ENCODE results near the gene TMEM120A.

Gene TMEM120A

DNA sequence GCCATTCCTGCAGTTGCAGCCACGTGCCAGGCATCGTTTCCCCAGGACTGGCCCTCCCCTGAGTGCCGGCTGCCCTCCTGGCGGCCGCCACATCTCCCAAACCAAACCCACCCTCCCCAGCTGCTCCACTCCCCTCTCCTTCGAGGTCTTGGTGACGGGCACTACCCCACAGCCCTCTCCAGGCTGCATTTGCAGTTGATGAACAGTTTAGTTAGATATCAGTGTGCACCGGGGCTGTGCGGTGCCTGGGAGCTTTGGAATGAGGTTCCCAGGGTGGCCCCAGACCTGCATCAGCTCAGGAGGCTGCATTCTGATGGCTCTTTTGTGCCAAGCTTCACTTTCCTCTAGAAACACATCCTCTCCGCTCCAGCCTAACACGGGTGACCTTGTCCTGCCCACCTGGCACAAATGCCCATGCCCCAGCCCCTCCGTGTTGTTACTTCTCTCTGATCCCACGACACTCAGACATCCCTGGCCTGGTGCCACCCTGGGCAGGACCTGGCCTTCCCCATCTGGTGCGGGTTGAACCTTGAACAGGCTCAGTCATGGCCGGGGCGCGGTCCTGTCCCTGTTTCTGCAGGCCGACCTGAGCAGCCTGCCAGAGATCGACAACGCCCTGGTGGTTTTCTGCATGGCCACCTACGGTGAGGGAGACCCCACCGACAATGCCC is 14.5 kb downstream of the TMEM120A start:
- DNase-seq = no peak

DNA sequence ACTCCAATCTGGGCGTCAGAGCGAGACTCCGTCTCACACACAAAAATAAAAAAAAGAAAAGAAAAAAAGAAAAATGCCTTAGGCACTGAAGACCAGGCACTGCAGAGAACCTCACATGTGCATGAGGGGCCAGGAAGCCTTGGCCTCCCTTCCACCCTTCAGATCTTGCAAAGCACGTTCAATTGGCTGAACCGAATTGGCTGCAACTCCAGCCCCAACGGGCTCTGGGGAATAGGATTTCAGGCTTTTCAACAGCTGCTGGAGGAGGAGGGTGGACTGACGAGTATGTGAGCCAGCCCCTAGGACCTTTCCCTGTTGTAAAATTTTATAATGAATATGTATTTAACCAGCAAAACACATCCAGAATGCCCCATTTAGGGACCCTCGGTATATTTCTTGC is 16.7 kb downstream of the TMEM120A start:
- DNase-seq = no peak

DNA sequence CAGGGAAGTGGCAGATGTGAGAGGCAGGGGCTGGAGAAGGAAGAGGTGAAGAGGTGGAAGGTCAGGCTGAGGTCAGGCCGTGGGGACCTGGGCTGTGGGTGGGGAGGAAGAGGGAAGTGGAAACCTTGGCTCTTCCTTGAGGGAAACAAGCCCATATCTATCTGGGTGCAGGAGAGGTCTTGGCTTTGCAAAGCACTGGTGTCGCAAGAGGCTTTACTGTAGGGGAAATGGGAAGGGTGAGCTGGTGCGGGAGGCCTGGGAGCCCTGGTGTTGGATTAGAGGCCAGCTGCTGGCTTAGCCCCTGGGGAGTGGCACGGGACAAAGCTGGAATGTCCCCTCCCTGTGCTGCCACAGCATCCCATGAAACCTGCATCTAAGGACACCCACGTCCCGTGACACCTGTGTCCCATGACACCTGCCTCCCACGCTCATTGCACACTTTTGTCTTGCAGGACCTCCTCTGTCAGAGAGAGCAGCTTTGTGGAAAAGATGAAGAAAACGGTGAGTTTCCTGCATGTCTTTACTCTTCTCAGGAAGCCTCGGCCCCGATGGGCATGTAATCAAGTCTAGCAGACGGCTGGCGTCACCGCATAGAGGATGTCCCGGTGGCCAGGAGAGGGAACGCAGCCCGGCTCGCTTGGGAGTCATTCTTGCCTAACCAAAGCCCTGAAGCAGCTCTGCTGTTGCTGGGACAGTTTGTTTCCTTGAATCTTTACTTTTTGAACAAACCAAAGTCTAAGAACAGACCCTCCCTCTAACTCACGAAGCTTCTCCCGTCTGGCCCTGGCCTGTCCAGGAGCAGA is 22.2 kb downstream of the TMEM120A start:
- no peak for DNase-seq

DNA sequence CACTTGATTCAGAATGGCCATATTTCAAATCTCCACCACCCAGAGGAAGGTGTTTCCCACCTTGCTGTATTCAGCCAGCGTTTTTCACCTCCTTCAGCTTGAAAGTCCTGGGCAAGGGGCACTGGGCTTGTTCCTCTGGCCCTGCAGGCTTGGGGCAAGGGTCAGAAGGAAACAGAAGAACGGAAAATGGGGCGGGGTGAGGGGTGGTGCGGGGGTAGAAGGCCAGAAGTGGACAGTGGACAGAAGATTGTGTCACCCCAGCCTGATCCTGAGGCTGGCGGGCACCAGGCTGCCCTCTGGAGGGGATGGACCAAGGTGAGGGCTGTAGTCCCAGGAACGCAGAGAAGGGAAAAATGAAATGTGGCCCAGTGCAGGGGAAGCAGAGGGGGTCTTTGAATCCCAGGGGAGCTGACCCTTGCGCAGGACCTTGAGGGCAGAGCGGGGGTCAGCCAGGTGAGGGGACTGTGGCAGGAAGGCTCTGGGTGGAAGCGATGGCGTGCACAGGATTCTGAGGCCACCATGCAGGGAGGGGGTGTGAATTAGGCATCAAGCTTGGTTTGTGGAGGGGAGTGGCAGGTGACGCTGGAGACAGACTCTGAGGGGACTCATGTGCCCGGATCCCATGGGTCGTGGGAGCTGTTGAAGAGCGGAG is 23.0 kb downstream of the TMEM120A start:
- no peak for DNase-seq

DNA sequence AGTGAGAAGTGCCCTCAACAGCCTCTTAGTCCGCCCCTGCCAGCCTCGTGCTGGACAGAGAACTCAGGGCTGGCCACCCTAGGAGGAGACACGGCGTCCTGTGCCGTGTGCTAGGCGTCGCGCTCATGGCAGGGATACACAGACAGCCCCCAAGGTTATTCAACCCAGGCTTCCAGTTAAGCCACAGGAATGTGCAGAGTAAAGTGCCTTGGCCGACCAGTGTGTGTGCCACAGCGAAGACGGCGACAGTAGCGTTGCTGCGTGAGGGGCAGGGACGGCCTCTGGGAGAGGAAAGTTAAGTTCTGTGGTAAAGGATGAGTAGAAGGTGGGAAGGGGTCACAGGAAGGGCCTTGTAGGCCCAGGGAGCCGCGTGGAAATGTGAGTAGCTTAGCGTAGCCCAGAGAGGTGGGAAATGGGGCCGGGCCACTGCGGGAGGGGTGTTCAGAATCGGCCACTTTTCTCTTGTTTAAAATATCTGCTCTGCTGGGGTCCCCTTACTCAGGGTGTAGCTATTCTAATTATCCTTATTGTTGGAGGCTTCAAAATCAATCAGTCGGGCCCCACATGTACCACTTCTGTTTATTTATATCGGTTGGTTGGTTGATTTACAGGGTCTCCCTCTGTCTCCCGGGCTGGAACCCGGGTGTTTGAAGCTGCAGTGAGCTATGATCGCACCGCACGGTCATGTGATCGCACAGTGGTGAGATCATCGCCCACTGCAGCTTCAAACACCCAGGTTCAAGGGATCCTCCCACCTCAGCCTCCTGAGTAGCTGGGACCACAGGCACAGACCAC is 24.5 kb downstream of the TMEM120A start:
- no peak for DNase-seq

DNA sequence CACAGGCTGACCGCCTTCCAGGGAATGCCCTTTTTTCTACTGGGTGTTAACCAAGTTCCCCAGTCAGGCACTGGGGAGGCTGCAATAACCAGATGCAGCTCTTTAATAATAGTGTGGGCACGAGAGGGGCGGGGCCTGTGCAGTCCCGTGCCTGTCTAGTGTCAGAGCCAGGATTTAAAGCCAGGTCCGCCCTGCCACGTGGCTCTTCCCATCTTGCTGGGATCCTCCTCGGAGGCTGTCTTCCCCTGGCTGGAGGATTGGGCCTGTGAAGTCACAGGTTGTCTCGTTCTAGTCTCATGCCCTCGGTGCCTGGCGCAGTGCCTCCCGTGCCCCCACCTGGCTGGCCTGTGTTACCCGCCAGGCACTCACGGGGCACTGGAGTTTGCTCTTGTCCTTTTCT is 25.2 kb downstream of the TMEM120A start:
- no peak for DNase-seq

DNA sequence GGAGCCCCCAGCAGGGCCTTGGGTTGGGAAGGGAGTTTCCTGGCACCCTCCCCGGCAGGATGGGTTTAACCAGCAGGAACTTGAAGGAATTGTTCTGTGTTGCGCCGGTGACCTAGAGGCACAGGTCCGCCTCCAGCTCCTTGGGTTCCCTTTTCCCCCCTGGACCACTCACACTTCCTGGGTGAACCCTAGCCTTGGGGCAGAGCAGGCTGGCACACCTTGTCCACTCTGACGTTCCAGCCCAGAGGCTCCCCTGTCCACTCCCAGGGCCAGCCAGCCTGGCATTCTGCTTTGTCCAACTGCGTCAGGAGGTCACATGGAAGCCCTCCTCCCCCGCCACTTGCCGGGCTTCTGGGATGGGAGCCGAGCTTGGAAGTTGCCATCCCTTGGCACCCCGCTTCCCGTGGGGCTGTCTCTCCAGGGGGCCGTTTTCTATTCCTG is 25.8 kb downstream of the TMEM120A start:
- no peak for DNase-seq

DNA sequence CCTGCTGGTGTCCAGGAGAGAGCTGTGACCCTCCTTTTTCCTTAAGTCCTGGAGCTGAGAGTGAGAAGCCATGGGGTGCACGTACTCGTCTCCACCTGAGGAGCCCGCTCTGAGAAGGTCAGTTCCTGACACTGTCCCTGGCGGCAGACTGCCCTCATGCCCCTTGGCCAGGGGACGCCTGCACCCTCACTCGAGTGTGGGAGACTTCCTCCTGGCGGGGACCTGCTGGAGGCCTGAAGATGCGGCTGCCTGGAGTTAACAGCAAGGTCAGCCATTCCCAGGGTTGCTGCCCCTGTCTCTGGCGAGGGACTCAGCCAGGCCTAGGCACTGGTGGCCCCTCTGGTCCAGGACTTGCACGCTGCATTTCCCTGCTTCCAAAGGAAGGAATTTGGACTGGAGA is 26.4 kb downstream of the TMEM120A start:
- no peak for DNase-seq

DNA sequence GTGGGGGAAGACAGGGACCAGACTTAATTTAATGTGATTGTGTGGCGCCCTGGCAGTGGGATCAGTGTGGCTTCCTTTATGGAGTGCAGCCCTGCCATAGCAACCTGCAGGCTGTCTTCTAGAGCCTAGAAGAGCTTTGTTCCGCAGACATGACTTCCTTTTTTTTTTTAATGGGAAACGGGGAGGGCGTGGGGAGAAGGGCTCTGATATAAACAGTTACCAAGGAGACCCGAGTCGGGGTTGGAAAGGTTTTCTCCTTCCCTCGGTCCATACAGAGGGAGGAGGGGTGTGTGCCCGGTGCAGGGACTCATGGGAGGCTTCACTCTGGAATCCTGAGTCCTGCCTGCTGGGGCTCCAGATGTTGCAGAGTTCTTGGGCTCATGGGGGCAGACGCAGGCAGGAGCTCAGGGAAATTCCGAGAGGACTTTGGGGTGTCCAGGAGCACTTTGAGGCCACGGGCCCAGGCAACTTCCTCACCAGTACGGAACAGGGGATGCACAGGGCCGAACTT is 26.9 kb downstream of the TMEM120A start:
- DNase-seq = no peak

DNA sequence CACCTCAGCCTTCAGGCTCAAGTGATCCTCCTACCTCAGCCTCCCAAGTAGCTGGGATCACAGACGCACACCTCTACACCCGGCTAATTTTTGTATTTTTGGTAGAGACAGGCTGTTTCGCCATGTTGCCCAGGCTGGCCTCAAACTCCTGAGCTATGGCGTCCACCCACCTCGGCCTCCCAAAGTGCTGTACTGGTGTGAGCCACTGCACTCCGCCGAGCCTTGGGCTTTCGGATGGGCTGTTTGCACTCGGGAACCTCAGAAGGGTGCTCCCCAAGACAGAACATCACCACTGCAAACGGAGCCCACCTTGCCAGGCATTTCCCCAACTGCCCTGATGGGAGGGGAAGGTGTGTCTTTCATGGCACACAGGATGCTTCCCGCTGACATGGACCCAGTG is 27.3 kb downstream of the TMEM120A start:
- no peak for DNase-seq

DNA sequence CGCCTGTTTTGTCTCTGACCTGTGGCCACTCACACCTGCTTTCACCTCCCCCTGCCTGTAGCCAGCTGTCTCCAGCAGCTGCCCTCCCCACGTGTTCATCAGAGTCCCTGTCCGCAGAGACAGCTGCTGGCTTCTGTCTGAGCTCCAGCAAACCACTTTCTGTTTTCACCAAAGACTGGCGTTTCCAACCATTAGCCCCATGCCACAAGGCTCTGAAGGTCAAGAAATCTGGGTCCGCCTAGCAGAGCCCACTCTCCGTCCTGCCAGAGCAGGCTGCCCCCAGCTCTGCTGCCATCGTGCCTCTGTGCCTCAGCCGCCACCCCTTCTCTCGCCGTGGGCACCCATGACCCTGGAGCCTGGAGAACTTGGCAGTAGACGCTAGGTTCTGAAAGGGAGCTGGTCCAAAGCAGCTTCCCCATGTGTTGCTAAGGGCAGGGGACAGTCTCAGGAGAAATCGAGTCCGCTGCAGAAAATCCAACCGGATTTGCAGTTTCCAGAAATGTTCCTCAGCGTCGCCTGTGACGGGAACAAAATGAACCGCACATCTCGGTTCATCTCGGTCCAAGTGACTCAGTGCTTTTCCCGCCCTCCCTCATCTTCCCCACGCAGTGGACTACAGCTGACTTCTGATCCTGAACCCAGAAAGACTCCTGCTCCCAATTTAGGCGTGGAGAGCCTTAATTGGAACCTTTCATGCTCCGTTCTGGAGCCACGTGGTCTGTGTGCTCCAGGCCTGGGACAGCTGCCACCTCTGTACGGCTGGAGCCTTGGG is 28.0 kb downstream of the TMEM120A start:
- DNase-seq = no peak

DNA sequence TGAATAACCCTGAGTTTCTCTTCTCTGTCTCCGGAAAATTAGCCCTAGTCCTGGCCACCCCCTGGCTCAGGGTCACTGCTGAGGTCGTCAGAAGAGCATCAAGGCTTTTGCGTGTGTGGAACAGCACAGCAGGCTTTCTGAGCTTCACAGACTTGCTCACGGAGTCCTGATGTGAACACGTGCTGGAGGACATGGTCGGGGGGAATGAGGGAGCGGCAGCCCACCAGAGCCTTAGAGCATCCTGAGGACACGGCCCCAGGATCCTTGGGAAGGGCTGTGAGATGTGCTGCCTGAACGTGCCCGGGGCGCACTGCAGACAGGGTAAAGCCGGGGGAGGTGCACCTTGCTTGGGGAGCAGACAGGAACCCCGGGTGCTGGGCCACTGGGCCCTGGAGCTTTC is 28.8 kb downstream of the TMEM120A start:
- DNase-seq = no peak

DNA sequence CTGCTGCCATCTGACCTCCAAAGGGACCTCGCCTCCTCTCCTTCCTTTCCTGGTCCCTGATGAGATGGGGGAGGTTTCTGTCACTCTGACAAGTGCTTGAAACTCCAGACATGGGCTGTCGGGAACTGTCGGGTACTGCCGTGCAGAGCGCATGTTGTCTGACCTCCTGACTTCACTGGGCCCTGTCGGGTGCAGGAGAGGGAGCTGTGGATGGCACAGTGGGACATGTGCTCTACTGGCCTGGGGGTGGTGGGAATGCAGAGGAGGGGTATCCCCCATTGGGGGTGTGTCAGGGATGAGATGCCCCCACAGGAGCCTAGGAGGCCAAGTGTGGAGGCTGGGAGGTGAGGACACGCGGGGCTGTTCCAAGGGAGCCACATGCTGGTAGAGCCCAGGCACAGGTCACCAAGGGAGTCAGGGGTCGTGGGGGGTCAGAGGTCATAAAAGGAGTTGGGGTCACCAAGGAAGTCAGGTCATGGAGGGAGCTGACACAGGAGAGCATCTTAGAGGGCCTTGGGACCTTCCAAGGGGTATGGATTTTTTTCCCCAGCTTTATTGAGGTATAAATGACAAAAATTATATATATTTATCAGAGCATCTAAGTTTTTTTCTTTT is 30.9 kb downstream of the TMEM120A start:
- no peak for DNase-seq

DNA sequence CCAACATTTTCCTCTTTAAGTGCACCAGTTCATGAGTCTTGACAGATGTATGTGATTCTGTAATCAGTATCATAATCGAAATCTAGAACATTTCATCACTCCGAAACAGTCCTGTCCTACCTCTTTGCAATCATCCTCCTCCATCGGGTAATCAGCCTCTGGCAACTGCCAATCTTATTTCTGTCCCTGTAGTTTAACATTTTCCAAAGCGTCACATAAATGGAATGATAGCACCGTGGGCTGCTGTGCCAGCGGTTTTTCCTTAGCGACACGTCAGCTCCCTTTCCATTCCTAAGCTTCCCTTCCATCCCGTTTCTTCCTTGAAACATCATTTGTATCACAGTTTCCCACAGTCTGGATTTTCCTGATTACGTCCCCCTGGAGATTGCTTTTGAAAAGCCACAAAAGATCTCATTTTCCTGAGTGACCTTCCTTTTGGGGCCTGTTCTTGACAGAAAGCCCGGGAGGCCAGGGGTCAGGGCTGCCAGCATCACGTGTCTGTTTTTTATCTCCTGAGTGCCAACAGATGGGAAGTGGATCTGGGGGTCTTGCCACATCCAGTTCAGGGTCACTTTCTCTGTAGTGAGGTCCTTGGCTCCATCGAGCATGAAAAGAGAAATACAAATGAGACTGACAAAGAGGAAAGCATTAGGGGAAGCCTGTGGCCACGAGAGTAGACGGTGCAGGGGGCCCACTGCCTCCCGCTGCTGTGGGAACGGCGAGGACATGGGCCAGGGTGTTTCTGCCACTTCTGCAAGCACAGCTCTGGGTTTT is 31.6 kb downstream of the TMEM120A start:
- no peak for DNase-seq

DNA sequence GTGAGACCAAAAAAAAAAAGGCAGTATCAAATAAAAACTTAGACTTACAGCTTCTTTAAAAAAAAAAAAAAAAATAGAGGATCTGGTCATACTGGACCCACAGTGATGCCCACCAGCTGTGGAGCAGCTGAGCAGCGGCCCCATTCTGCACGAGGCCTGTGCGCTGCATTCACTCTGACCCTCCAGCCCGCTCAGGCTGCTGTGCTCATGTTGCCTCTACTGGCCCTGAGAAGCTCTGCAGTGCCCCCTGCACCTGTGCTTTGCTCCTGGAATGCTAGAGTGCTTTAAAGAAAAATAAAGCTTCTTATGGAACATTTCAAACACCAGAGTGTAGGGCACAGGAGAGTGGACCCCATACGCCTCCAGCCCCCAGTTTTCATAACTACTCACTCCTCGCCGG is 33.2 kb downstream of the TMEM120A start:
- DNase-seq = no peak

DNA sequence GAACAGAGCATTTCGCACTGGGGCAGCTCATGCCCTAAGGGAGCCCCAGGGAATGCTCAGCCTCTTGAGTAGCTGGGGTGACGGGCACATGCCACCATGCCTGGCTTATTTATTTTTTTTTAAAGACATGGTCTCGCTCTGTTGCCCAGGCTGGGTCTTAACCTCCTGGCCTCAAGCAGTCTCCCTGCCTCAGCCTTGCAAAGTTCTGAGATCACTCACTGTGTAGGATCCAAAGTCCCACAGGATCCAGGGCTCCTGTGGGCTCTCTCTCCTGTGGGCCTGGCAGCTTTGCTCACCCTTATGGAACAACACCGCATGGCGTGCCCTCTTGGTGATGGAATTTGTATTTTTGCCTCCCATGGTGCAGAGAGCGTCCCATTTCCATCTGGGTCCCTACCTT is 34.0 kb downstream of the TMEM120A start:
- no peak for DNase-seq

DNA sequence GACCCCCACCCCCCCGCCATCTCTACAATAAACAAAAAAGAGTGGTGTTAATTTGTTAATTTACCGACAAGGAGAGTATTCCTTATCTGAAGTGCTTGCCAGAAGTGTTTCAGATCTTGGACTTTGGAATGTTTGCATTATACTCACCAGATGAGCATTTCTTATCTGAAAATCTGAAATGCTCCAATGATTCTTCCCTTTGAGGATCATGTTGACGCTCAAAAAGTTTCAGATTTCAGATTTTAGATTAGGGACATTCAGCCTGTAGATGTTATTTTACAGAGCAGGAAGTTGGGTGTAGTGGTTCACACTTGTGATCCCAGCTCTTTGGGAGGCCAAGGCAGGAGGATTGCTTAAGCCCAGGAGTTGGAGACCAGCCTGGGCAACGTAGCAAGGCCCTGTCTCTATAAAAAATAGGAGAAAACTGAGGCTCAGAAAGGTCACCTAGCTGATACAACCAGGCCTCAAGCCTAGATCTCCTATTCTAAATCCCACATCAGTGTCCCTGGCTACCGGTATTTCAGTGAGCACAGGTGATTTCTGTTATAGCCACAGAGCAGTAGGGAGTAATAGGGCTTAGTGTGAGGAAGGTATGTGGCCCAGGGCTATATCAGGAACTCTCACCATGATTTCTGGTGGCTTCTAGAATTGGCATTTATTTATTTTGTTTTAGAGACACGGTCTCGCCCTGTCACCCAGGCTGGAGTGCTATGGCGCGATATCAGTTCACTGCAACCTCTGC is 35.4 kb downstream of the TMEM120A start:
- no peak for DNase-seq

DNA sequence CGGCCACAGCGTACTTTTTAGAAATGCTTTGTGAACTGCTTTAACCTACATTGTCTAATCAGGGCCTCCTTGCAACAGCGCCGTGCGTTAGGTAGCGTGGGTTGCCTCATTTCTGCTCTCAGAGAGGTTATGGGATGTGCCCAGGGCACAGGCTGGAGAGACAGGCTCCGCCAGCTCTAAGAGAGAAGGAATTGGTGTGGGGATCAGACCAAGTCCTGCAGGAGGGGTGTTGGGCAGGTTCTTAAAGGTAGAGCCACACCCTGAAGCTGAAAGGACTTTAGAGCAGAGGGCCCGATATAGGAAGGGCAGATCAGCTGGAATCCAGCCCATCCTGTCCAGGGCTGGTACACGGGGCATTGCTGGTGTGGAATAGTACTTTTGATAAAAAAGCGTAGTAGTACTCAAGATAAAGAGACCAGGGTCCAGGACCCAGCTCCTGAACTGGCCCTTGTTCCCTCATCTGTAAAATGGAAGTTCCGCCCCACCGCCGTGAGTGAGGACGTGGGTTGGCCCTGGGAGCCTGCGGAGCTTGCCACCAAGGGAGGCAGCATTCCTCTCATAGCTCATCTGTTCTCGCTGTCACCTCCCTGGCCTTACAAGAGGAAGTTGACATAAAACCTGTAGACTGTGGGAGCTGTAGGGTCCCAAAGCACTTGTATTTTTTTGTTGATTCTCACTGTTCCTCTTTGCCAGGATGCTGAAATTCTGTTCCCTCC is 37.2 kb downstream of the TMEM120A start:
- DNase-seq = no peak

DNA sequence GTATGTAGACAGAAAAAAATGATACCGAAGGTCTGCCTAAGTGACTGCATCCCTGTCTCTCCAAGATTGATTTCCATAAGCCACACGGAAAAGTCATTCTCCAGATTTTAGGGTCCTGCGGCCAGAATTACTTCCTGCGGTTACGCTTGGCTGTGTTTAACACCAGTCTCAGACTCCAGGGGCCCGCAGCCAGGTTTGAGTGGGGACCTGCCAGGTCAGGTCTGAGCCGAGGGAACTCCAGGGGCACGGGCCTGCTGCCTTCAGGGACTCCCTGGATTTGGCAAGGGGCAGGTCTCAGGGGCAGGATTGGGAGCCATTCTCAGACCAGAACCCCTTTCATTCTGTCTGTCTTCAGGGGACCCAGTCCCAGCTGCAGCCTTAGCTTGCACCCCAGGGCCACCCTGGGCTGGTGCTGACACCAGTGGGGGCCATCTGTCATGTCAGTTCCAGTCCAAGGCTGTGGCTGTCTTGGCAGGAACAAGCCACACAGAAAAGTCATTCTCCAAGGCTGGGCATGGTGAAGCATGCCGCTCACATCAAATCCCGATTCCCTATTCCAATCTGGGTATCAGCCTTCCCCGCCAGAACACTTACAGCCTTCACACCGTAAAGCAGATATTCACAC is 39.0 kb downstream of the TMEM120A start:
- no peak for DNase-seq
